ENCODE data around the gene NCAPH2.
A peak's percentile ranks its signal among the peaks of the same experiment; 100 is the strongest.

NCAPH2 gene

DNA sequence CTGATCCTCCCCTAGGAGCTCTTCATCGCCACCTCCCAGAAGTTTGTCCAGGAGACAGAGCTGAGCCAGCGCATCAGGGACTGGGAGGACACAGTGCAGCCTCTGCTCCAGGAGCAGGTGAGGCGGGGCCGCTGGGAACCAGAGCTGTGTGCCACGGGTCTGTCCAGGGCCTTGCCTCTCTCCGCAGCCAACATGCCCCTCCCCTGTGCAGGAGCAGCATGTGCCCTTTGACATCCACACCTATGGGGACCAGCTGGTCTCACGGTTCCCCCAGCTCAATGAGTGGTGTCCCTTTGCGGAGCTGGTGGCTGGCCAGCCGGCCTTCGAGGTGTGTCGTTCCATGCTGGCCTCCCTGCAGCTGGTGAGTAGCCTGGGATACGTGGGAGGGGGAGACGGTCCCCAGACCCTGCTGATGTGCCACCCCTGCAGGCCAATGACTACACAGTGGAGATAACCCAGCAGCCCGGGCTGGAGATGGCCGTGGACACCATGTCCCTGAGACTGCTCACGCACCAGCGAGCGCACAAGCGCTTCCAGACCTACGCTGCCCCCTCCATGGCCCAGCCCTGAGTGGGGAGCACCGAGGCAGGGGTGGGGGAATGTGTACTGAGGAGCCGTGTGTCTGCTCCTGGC lies 14.9 kb downstream of the NCAPH2 start:
- H3K4me3 ChIP-seq (ENCODE audit: low read depth, low read length): no peak overlapping the region
- TF ChIP-seq, protein P1, sequence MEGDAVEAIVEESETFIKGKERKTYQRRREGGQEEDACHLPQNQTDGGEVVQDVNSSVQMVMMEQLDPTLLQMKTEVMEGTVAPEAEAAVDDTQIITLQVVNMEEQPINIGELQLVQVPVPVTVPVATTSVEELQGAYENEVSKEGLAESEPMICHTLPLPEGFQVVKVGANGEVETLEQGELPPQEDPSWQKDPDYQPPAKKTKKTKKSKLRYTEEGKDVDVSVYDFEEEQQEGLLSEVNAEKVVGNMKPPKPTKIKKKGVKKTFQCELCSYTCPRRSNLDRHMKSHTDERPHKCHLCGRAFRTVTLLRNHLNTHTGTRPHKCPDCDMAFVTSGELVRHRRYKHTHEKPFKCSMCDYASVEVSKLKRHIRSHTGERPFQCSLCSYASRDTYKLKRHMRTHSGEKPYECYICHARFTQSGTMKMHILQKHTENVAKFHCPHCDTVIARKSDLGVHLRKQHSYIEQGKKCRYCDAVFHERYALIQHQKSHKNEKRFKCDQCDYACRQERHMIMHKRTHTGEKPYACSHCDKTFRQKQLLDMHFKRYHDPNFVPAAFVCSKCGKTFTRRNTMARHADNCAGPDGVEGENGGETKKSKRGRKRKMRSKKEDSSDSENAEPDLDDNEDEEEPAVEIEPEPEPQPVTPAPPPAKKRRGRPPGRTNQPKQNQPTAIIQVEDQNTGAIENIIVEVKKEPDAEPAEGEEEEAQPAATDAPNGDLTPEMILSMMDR (IDR thresholded peaks at IDR 0.05; ENCODE audit: control insufficient read depth, extremely low read depth, insufficient read depth): no peak
- DNase-seq (ENCODE audit: low read depth): no peak

DNA sequence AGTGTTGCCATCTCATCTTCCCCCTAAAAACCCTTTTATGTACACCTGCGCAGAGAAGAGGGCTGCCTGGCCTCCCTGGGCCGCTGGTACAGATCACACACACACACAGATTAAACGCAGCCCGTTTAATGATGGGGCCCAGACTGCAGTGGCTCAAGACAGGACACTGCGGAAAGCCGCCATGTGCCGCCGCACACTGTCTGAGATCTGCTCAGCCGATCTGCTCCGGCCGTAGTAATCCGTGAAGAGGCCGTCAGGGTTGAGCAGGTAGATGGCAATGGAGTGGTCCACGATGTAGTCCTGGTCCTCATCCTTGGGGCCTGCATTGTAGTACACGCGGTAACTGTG lies 15.4 kb downstream of the NCAPH2 start:
- DNase-seq (ENCODE audit: low read depth): no peak
- H3K4me3 ChIP-seq (ENCODE audit: low read depth, low read length): no peak overlapping the region
- TF ChIP-seq, protein P1 (IDR thresholded peaks at IDR 0.05; ENCODE audit: control insufficient read depth, extremely low read depth, insufficient read depth): no peak

DNA sequence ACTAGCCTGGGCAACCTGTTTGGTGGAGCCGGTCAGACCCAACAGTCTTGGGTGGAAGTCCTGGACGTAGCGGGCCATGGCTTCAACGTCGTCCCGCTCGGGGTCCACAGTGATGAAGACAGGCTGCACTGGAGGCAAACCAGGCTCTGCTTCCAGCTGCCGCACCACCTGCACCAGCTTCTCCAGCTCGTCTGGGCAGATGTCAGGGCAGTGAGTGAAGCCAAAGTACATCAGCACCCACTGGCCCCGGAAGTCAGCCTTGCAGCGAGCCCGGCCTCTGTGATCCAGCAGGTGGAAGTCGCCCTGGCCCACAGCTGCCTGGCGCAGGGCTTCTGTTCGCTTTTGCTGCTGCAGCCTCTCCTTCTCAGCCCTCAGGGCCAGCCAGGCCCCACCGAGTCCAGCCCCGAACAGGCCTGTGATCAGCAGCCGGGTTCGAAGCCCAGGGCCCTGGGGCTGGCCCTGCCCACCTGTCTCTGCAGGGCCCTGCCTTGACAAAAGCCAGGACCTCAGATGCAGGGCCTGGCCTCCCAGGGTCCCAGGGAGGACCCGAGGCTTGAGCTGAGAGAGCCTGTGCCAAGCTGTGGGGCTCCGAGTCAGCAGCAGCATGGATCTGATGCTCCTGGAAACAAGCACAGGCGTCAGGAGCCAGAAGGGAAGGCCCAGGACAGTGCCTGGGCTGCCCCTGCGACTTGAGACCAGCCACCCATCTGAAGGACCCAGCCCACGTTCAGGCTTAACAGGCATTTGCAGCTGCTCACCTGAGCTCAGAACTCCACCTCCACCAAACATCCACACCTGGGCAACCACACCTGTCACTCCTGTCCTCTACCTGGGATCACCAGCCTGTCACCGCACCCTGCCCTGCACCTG lies 16.0 kb downstream of the NCAPH2 start:
- TF ChIP-seq, protein P1 (IDR thresholded peaks at IDR 0.05; ENCODE audit: control insufficient read depth, extremely low read depth, insufficient read depth): no peak
- DNase-seq (ENCODE audit: low read depth): no peak
- peak overlapping the region; percentile 82 for H3K4me3 ChIP-seq (ENCODE audit: low read depth, low read length)

DNA sequence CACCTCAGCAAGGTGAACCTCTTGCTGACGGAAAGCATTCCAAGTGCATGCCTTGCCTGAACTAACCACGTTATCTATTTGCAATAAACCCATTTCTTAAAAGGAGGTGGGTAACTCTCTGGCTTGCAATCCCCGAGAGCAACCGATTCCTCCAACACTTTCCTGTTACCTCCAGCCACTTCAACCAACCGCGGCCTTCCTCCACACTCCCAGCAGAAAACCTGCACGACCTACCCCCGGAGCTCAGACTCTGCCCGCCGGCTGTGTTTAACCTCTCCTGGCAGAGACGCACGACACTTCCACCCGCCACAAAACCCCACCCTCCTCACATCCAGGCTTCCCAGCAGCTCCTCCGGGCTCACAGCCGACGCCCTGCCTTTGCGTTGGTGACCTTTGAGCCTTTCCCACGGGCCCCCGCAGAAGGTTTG lies 16.7 kb downstream of the NCAPH2 start:
- no peak for DNase-seq (ENCODE audit: low read depth)
- peak overlapping the region; percentile 82 for H3K4me3 ChIP-seq (ENCODE audit: low read depth, low read length)
- TF ChIP-seq, protein P1 (IDR thresholded peaks at IDR 0.05; ENCODE audit: control insufficient read depth, extremely low read depth, insufficient read depth): no peak

DNA sequence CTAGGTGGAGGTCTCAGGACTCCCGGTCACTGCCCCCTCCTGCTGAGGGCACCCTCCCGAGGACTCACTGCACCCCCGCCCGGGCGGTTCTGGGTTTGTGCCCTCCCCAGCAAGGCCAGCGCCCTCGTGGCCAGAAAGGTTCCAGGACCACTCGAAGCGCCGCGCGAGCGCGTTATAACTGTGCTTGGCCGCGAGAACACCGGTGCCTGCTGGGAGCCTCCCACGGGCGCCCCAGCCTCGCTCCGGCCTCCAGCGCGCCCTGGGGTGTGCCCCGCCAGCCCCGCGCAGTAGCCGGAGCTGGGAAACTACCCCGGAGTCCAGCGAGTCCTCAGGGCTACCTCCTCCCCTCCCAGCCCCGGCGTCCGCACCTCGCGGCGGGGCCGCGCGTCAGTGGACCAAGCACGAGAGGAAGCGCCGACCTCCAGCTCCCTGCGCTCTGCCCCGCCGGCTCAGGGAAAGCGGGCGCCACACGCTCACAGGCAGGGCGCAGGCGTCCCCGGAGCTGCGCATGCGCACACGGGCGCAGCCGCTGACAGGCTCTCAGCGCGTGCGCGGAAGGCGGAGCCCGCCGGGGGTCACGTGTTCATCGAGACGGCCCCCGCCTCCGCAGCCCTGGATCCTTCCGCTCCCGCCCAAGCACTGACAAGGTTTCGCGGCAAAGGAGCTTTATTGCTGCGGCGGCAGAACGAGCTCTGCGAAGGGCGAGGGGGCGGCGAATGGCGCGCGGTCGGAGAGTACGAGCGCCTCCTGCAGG lies 17.3 kb downstream of the NCAPH2 start, which contains the start of gene SCO2:
SCO2 (minus strand) TSS at position 495 of the 754 bp plus-strand sequence. CDS start 1,187 bp downstream, outside the sequence.
- DNase-seq (ENCODE audit: low read depth): peak; percentile 88
- peak within 1 kb of the TSS; percentile 82 for H3K4me3 ChIP-seq (ENCODE audit: low read depth, low read length)
- TF ChIP-seq, protein P1 (IDR thresholded peaks at IDR 0.05; ENCODE audit: control insufficient read depth, extremely low read depth, insufficient read depth): peak; percentile 44; the same call in 1 of the 2 replicates

DNA sequence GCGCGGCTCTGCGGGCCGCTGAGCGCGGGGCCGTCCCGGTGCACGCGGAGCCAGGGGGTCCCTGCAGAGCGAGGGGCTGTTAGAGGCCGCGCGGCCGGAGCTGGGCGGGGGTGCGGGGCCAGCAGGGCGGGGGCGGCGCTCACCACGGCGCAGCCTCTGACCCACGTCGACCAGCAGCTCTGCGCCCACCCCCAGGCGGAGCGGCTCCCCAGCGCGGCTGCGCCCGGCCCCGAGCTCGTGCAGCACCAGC lies 17.8 kb downstream of the NCAPH2 start:
- no peak for DNase-seq (ENCODE audit: low read depth)
- H3K4me3 ChIP-seq (ENCODE audit: low read depth, low read length): peak overlapping the region; percentile 82
- TF ChIP-seq, protein P1 (IDR thresholded peaks at IDR 0.05; ENCODE audit: control insufficient read depth, extremely low read depth, insufficient read depth): no peak; the same call in 1 of the 2 replicates

Measured in LNCaP clone FGC (cell line).